ENCODE measurements around the gene NSMCE4A. TPM values are rescaled to one million over a fixed set of nuclear protein-coding genes. Genes with fewer than 3 reads are reported as not detected.

The NSMCE4A gene
- total and polyA plus RNA-seq, 2 of the 8 experiments (the other 6 are each of a cell fraction or from before 2014, with no cell fraction given), result 48.6 to 66.0 TPM

DNA sequence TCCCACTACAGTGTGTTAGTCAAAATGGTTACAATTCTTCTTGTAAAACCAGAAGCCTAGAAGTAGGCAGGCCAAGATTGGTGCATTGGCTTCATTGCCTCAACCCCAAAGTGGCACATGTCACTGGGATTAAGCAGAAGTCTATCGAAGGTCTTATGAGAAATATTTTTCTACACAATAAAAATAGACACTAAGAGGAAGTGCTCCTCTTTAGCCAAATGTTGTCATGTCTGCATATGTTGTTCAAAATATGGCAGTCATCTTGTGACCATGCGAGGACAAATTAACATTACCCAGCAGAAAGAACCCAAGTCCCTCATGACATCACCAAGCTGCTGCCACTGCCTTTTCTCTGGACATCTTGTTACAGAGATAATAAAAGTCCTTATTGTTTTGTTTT lies 6.3 kb upstream of the NSMCE4A start:
- 86% methylated on average over 2 of the region's 2 CpGs; no CpG with 5 or more reads in 1 of the 2 experiments for WGBS, 2 experiments (ENCODE audit: extremely low coverage in 1 of 2, insufficient coverage in 1 of 2, insufficient read length in 1 of 2, insufficient replicate concordance in 2 of 2, low coverage in 1 of 2, low lambda C conversion rate in 2 of 2, missing lambda C conversion rate in 1 of 2)

More for the DNA sequence above, 6.3 kb upstream of the NSMCE4A start:
- Histone ChIP-seq H4K5ac (ENCODE audit: insufficient read length, low read depth, low read length) (no peak overlapping the region), H3K9me3 (ENCODE audit: insufficient read depth in 2 of 2, low read depth in 1 of 2, low read length in 1 of 2) (peaks cover 21 to 28% of the 10 kb centered on the region in 2 experiments), H4K91ac (replicated peaks; ENCODE audit: insufficient read length, low read length) (no peak overlapping the region), H3K9ac (replicated peaks in 1 of 4; ENCODE audit: extremely low read depth in 1 of 4, low read depth in 3 of 4, low read length in 3 of 4) (no peak overlapping the region), H3K14ac (ENCODE audit: insufficient read length) (no peak overlapping the region), H3K4me2 (ENCODE audit: insufficient read depth in 1 of 2, low read depth in 2 of 2, low read length in 2 of 2) (no peak overlapping the region), H2BK20ac (ENCODE audit: low read length) (no peak overlapping the region), H3K23me2 (ENCODE audit: low read depth, low read length) (no peaks in the 10 kb centered on the region; the same call in 1 of the 2 replicates), H3K4ac (replicated peaks; ENCODE audit: insufficient read length, low read depth, low read length) (no peak overlapping the region), H3K36me3 (ENCODE audit: control insufficient read depth in 2 of 4, insufficient read depth in 4 of 4, low read length in 3 of 4) (peaks cover 0 to 2% (median 0%) of the 10 kb centered on the region in 4 experiments; a peak in 2 of 8 replicates), H2BK120ac (replicated peaks; ENCODE audit: low read depth, low read length) (no peak overlapping the region), H3K56ac (replicated peaks; ENCODE audit: insufficient read length, low read depth, low read length) (no peak overlapping the region), H2BK12ac (ENCODE audit: low read depth, low read length) (no peak overlapping the region), H3K18ac (ENCODE audit: extremely low read depth, low read length) (no peak overlapping the region), H3K79me1 (ENCODE audit: low read depth, low read length) (no peaks in the 10 kb centered on the region), H3K27ac (ENCODE audit: low read depth, low read length) (no peak overlapping the region), H3K27me3 (replicated peaks in 1 of 4; ENCODE audit: control insufficient read depth in 3 of 4, extremely low read depth in 1 of 4, insufficient read depth in 3 of 4, low read length in 3 of 4) (no peaks in the 10 kb centered on the region), H2AFZ (ENCODE audit: low read length) (no peak overlapping the region), H2AK5ac (ENCODE audit: low read depth, low read length) (no peak overlapping the region), H2BK15ac (ENCODE audit: low read length) (no peak overlapping the region), H3K23ac (ENCODE audit: insufficient read length) (no peak overlapping the region), H2BK5ac (ENCODE audit: low read depth, low read length) (no peak overlapping the region), H3K79me2 (ENCODE audit: control insufficient read depth in 1 of 2, insufficient read depth in 2 of 2, low read length in 2 of 2) (no peaks in the 10 kb centered on the region), H4K8ac (ENCODE audit: extremely low read depth, insufficient read depth, low read length) (no peak overlapping the region), H4K20me1 (replicated peaks in 1 of 2; ENCODE audit: control insufficient read depth in 1 of 2, insufficient read depth in 2 of 2, low read length in 2 of 2) (no peaks in the 10 kb centered on the region), H3K4me1 (replicated peaks in 1 of 4; ENCODE audit: control insufficient read depth in 3 of 4, insufficient read depth in 4 of 4, low read length in 3 of 4) (no peaks in the 10 kb centered on the region), H3K4me3 (ENCODE audit: extremely low read depth in 1 of 4, insufficient read depth in 2 of 4, low read depth in 3 of 4, low read length in 4 of 4) (no peak overlapping the region)
- DNase-seq (ENCODE audit: low read depth in 1 of 2, low spot score in 2 of 2), result no peak
- POLR2A ChIA-PET (ENCODE audit: partially characterized antibody), result no interaction called here
- no peak for FAIRE-seq
- no peak for TF ChIP-seq CEBPB (IDR thresholded peaks at IDR 0.05; ENCODE audit: low read depth, low read length)
- no peak for TF ChIP-seq ZNF274 (IDR thresholded peaks at IDR 0.05; ENCODE audit: borderline replicate concordance, extremely low read depth, low read length)
- no peak for TF ChIP-seq SRF (IDR thresholded peaks at IDR 0.05; ENCODE audit: low read depth, low read length)
- TF ChIP-seq ATF2 (IDR thresholded peaks at IDR 0.05; ENCODE audit: low read length), result no peak
- no peak for TF ChIP-seq BACH1 (IDR thresholded peaks at IDR 0.05; ENCODE audit: low read length)
- TF ChIP-seq RBBP5 (IDR thresholded peaks at IDR 0.05; ENCODE audit: borderline replicate concordance, low read depth, low read length), result no peak
- TF ChIP-seq POLR2A (IDR thresholded peaks at IDR 0.05; ENCODE audit: control extremely low read depth in 1 of 2, low read depth in 2 of 2, low read length in 2 of 2), result no peak
- no peak for TF ChIP-seq RFX5 (IDR thresholded peaks at IDR 0.05; ENCODE audit: borderline replicate concordance, low read depth, low read length)
- CTCF ChIA-PET (ENCODE audit: partially characterized antibody), result interaction anchor here (0.9 kb wide), 1 partner anchor 61 kb away, joined by 5 read pairs; no protein-coding TSS in a partner anchor

Measured in H1 (cell line).